K562 (cell line): ENCODE measurements around the gene ZNF618. TPM values are rescaled to one million over a fixed set of nuclear protein-coding genes. Genes with fewer than 3 reads are reported as not detected.

Source experiments
- ATAC-seq: fragments of 200-7000 bp; cut with Tn5 transposase; 3 replicates; pipeline ENCODE4 v1.9.1; 2020; ENCODE audit warnings: moderate library complexity
- BruUV-seq: library from RNA; stranded (reverse); fragments of 400-500 nt; replicated peaks from 2 replicates; lab custom pipeline; 2021; lab: Mats Ljungman, UMichigan
- CTCF ChIA-PET: fragments of 300-600 bp; formaldehyde crosslinking; extraction: SDS; loops from one replicate; lab custom pipeline; 2021; ENCODE audit warnings: low intra/inter-chr PET ratio; lab: Yijun Ruan, JAX
- POLR2A ChIA-PET: fragments of 300-600, 350-650 bp; sonication (Branson Sonifier 250); formaldehyde crosslinking; extraction: SDS; loops from one replicate; lab custom pipeline; 2021; ENCODE audit warnings: antibody characterized with exemption, inconsistent platforms; lab: Yijun Ruan, JAX
- DNase-seq, 4 experiments: peaks; one replicate each; pipeline versions ENCODE4 v3.0.0 to v3.0.0-alpha.2; 2011 to 2018; ENCODE audit warnings: low spot score in 3 of 4, mixed read lengths in 3 of 4; ENCODE audit errors: extremely low read depth in 1 of 4
- FAIRE-seq: peaks from 2 replicates; lab custom pipeline; 2011; peaks lifted over from hg19 to GRCh38; lab: Jason Lieb, UNC
- H2AFZ ChIP-seq: 2 replicates; pipeline ENCODE4 v1.6.0; 2011; ENCODE audit warnings: low read depth, low read length, control low read depth, inconsistent platforms
- H3K27ac ChIP-seq: fragments of 200-600 bp; 3 replicates; pipeline ENCODE4 v1.8.0; 2011; ENCODE audit warnings: low read depth, mild to moderate bottlenecking, control low read depth, inconsistent platforms, low read length, moderate library complexity, mixed read lengths; ENCODE audit errors: extremely low read depth
- H3K27me3 ChIP-seq, 2 experiments: fragments of 300-600 bp in 1 of 2; 2 replicates in 1 of 2; 3 replicates in 1 of 2; pipeline versions ENCODE4 v1.6.0 to v1.8.0; 2011; ENCODE audit warnings: inconsistent platforms in 2 of 2, low read length in 2 of 2, mild to moderate bottlenecking in 1 of 2, mixed read lengths in 1 of 2, moderate library complexity in 1 of 2; ENCODE audit not compliant: control insufficient read depth in 2 of 2, insufficient read depth in 2 of 2
- H3K36me3 ChIP-seq: fragments of 300-600 bp; 3 replicates; pipeline ENCODE4 v1.8.0; 2011; ENCODE audit warnings: mild to moderate bottlenecking, low read length, inconsistent platforms; ENCODE audit not compliant: control insufficient read depth, insufficient read depth
- H3K4me1 ChIP-seq, 2 experiments: fragments of 200-600 bp in 1 of 2; replicated peaks in 1 of 2; 2 replicates in 1 of 2; 3 replicates in 1 of 2; pipeline versions ENCODE4 v1.5.1 to v1.8.0; 2011; ENCODE audit warnings: inconsistent platforms in 2 of 2, low read length in 2 of 2, mild to moderate bottlenecking in 1 of 2, mixed read lengths in 1 of 2, moderate library complexity in 1 of 2; ENCODE audit not compliant: control insufficient read depth in 2 of 2, insufficient read depth in 2 of 2
- H3K4me2 ChIP-seq: 2 replicates; pipeline ENCODE4 v1.6.1; 2011; ENCODE audit warnings: low read length, control low read depth, inconsistent platforms, mixed read lengths; ENCODE audit not compliant: insufficient read depth
- H3K4me3 ChIP-seq: fragments of 200-600 bp; sonication (generic), shearing (Covaris generic); 2 replicates; pipeline ENCODE4 v1.5.1; 2016; ENCODE audit warnings: control low read depth, inconsistent platforms
- H3K79me2 ChIP-seq: fragments of 200-600 bp; 3 replicates; pipeline ENCODE4 v1.8.0; 2011; ENCODE audit warnings: low read length, inconsistent platforms; ENCODE audit not compliant: control insufficient read depth, insufficient read depth
- H3K9ac ChIP-seq, 2 experiments: 2 replicates each; pipeline versions ENCODE4 v1.6.0 to v1.6.1; 2011; ENCODE audit warnings: low read depth in 2 of 2, low read length in 2 of 2, control low read depth in 1 of 2, inconsistent platforms in 1 of 2, mild to moderate bottlenecking in 1 of 2, mixed read lengths in 1 of 2; ENCODE audit not compliant: insufficient read depth in 1 of 2
- H3K9me1 ChIP-seq: one replicate; pipeline ENCODE4 v1.6.0; 2011; ENCODE audit warnings: inconsistent platforms, mild to moderate bottlenecking, low read length, moderate library complexity; ENCODE audit not compliant: control insufficient read depth, insufficient read depth
- H3K9me3 ChIP-seq: replicated peaks from 2 replicates; pipeline ENCODE4 v1.5.1; 2011; ENCODE audit warnings: low read depth, low read length, inconsistent platforms; ENCODE audit not compliant: control insufficient read depth, insufficient read depth
- H4K20me1 ChIP-seq: replicated peaks from 2 replicates; pipeline ENCODE4 v1.6.1; 2011; ENCODE audit warnings: low read length, inconsistent platforms, mixed read lengths; ENCODE audit not compliant: control insufficient read depth, insufficient read depth
- EHMT2 ChIP-seq: fragments of 450-650 bp; IDR thresholded peaks from 2 replicates; pipeline ENCODE4 v1.6.1; 2018; ENCODE audit warnings: antibody characterized with exemption
- HMBOX1 ChIP-seq: sonication (generic); IDR thresholded peaks from 2 replicates; pipeline ENCODE4 v1.6.1; 2016
- JUND ChIP-seq, 2 experiments: IDR thresholded peaks; 2 replicates in 1 of 2; 3 replicates in 1 of 2; pipeline ENCODE4 v1.6.1; 2011; ENCODE audit warnings: borderline replicate concordance in 2 of 2, low read depth in 2 of 2, low read length in 2 of 2, improper control_type of control experiment in 1 of 2, missing biosample characterization in 1 of 2, missing genetic modification characterization in 1 of 2, missing genetic modification reagents in 1 of 2
- NCOA4 ChIP-seq: fragments of 450-650 bp; IDR thresholded peaks from 2 replicates; pipeline ENCODE4 v1.6.1; 2018; ENCODE audit warnings: mild to moderate bottlenecking; ENCODE audit not compliant: partially characterized antibody
- NFATC3 ChIP-seq: fragments of 450-650 bp; IDR thresholded peaks from 2 replicates; pipeline ENCODE4 v1.6.1; 2017; ENCODE audit warnings: mild to moderate bottlenecking
- PRDM10 ChIP-seq: fragments of 450-650 bp; IDR thresholded peaks from 2 replicates; pipeline ENCODE4 v1.6.1; 2018; ENCODE audit not compliant: partially characterized antibody
- WGBS: fragments of 100-300 bp; shearing (Covaris generic); methylation state at CpG from one replicate; pipeline ENCODE4 v1.1.6; 2016; ENCODE audit warnings: low coverage, mixed read lengths; ENCODE audit not compliant: insufficient coverage; ENCODE audit errors: missing lambda C conversion rate; 5-methylcytosine and 5-hydroxymethylcytosine counted together
- in situ Hi-C: fragments of 300-500 bp; cut with MboI; formaldehyde crosslinking; loops from 4 replicates; pipeline ENCODE4 v1.15.0; 2018; ENCODE audit warnings: inconsistent platforms, mixed read lengths
- intact Hi-C: fragments of 100-400 bp; cut with micrococcal nuclease; formaldehyde crosslinking; loops from 2 replicates; pipeline ENCODE4 v1.14.2; 2022
- polyA plus RNA-seq, 8 experiments: library from polyadenylated mRNA; depleted of rRNA in 4 of 8; stranded (reverse) in 5 of 8; unstranded in 3 of 8; fragments of >200 nt; fragmentation: Nextera tagmentation in 2 of 8; fragmentation: Illumina TruSeq in 1 of 8; extraction: Ambion mirVana in 2 of 8; extraction: Trizol in 1 of 8; gene quantifications; 2 replicates each; pipeline versions ENCODE4 v1.2.1 to v1.2.3, GENCODE V29; 2011 to 2014; ENCODE audit warnings: inconsistent platforms in 1 of 8, missing spikeins in 1 of 8
- total RNA-seq, 7 experiments: library from RNA; depleted of rRNA in 6 of 7; stranded (reverse); fragments of >200 nt in 6 of 7; fragmentation: Illumina TruSeq in 2 of 7; extraction: Trizol in 2 of 7; gene quantifications; 2 replicates each; pipeline versions ENCODE4 v1.2.1 to v1.2.3, GENCODE V29; 2011 to 2021; ENCODE audit warnings: low replicate concordance in 1 of 7

ZNF618 gene
- total and polyA plus RNA-seq, 9 of the 15 experiments (the other 6 are each of a cell fraction or from before 2014, with no cell fraction given) = 0.08 to 13.7 (median 3.4) TPM

- CTCF ChIA-PET = no interaction called here
- Histone ChIP-seq H4K20me1 (no peaks in the 10 kb centered on the region), H3K9me1 (no peaks in the 10 kb centered on the region), H3K4me2 (peak overlapping the region; percentile 48), H3K27me3 (no peaks in the 10 kb centered on the region), H3K9me3 (no peaks in the 10 kb centered on the region), H3K4me1 (peaks cover 3 to 62% of the 10 kb centered on the region in 2 experiments; a peak in 4 of 5 replicates), H3K4me3 (no peak overlapping the region), H3K27ac (no peak overlapping the region), H3K9ac (no peak overlapping the region), H3K36me3 (no peaks in the 10 kb centered on the region), H3K79me2 (peaks cover 87% of the 10 kb centered on the region), H2AFZ (no peak overlapping the region)
- in situ Hi-C loops (loop anchor here (5.0 kb wide), 1 partner anchor 40 kb away; no protein-coding TSS in a partner anchor), intact Hi-C loops (loop anchor here (5.0 kb wide), 1 partner anchor 515 kb away; no protein-coding TSS in a partner anchor)
- 32% methylated on average over 7 of the region's 7 CpGs for WGBS
- no peak for FAIRE-seq
- no peak for ATAC-seq
- no TSS peak for BruUV-seq
- POLR2A ChIA-PET = interaction anchor here (0.8 kb wide), 1 partner anchor 72 kb away, joined by 4 read pairs; no protein-coding TSS in a partner anchor
- TF ChIP-seq NFATC3 = no peak
- no peak for TF ChIP-seq HMBOX1
- TF ChIP-seq NCOA4 = no peak
- no peak for TF ChIP-seq EHMT2
- TF ChIP-seq JUND (IDR thresholded peaks at IDR 0.05; ENCODE audit: borderline replicate concordance, low read depth, low read length) = no peak
- no peak for TF ChIP-seq JUND (tag; IDR thresholded peaks at IDR 0.05; ENCODE audit: borderline replicate concordance, low read depth, low read length)
- peak; percentile 67 for TF ChIP-seq PRDM10
- no peak for DNase-seq
Observed at GRCh38 chr9:113882636-113883164, 6.6 kb downstream of the ZNF618 start.
